K562 (cell line): ENCODE measurements around the gene GARNL3. TPM values are rescaled to one million over a fixed set of nuclear protein-coding genes. Genes with fewer than 3 reads are reported as not detected.

Experiments
- ATF4 ChIP-seq: fragments of 450-650 bp; formaldehyde crosslinking; IDR thresholded peaks from 2 replicates; pipeline ENCODE4 v1.4.0; 2022; ENCODE audit warnings: mild to moderate bottlenecking, moderate library complexity
- CHD2 ChIP-seq: IDR thresholded peaks from 2 replicates; pipeline ENCODE4 v1.6.1; 2011; ENCODE audit warnings: low read depth, low read length
- CREB3L1 ChIP-seq: fragments of 450-650 bp; IDR thresholded peaks from 2 replicates; pipeline ENCODE4 v1.6.1; 2014; ENCODE audit warnings: low read depth, mild to moderate bottlenecking, moderate library complexity, borderline replicate concordance
- E2F6 ChIP-seq, 2 experiments: IDR thresholded peaks; 2 replicates each; pipeline ENCODE4 v1.6.1; 2011; ENCODE audit warnings: borderline replicate concordance in 1 of 2, control low read depth in 1 of 2, low read depth in 1 of 2, low read length in 1 of 2, mild to moderate bottlenecking in 1 of 2, mixed read lengths in 1 of 2, moderate library complexity in 1 of 2; ENCODE audit not compliant: insufficient read depth in 1 of 2, insufficient read length in 1 of 2, poor library complexity in 1 of 2, severe bottlenecking in 1 of 2; ENCODE audit errors: extremely low read depth in 1 of 2
- GATAD2B ChIP-seq: fragments of 450-650 bp; IDR thresholded peaks from 2 replicates; pipeline ENCODE4 v1.6.1; 2017; ENCODE audit warnings: mild to moderate bottlenecking, borderline replicate concordance
- KDM2B ChIP-seq: fragments of 250-450 bp; sonication (Bioruptor Pico); IDR thresholded peaks from 2 replicates; pipeline ENCODE4 v1.8.0; 2021; ENCODE audit warnings: mild to moderate bottlenecking, moderate library complexity
- L3MBTL2 ChIP-seq: fragments of 450-650 bp; IDR thresholded peaks from 2 replicates; pipeline ENCODE4 v1.6.1; 2016; ENCODE audit warnings: mild to moderate bottlenecking, moderate library complexity
- MCM7 ChIP-seq, 2 experiments: fragments of 450-650 bp; IDR thresholded peaks; 2 replicates each; pipeline ENCODE4 v1.6.1; 2016 to 2018
- MYC ChIP-seq, 2 experiments: fragments of 250-450 bp in 1 of 2; sonication (Bioruptor Pico) in 1 of 2; IDR thresholded peaks; 2 replicates each; pipeline versions ENCODE4 v1.5.1 to v1.6.1; 2012 to 2021; ENCODE audit warnings: low read depth in 2 of 2, borderline replicate concordance in 1 of 2, improper control_type of control experiment in 1 of 2, low read length in 1 of 2, mild to moderate bottlenecking in 1 of 2, moderate library complexity in 1 of 2
- PHF8 ChIP-seq: fragments of 200-600 bp; sonication (generic); IDR thresholded peaks from 2 replicates; pipeline ENCODE4 v1.6.1; 2012; ENCODE audit warnings: mixed run types, mild to moderate bottlenecking, inconsistent platforms, low read length, moderate library complexity, borderline replicate concordance
- RB1 ChIP-seq: fragments of 450-650 bp; IDR thresholded peaks from 2 replicates; pipeline ENCODE4 v1.6.1; 2017; ENCODE audit warnings: low read depth, mild to moderate bottlenecking
- SAP30 ChIP-seq: fragments of 200-600 bp; sonication (generic); IDR thresholded peaks from 2 replicates; pipeline ENCODE4 v1.6.1; 2012; ENCODE audit warnings: borderline replicate concordance, low read depth, mild to moderate bottlenecking, moderate library complexity, low read length, control low read depth, inconsistent platforms; ENCODE audit not compliant: insufficient read depth, poor library complexity, severe bottlenecking
- TSC22D4 ChIP-seq: fragments of 450-650 bp; IDR thresholded peaks from 2 replicates; pipeline ENCODE4 v1.6.1; 2016; ENCODE audit warnings: missing genetic modification characterization, missing biosample characterization, control low read depth
- USF1 ChIP-seq: sonication (generic); formaldehyde crosslinking; IDR thresholded peaks from 2 replicates; pipeline ENCODE4 v1.9.0; 2022; ENCODE audit warnings: mild to moderate bottlenecking, missing genetic modification reagents
- USF2 ChIP-seq: sonication (generic); formaldehyde crosslinking; IDR thresholded peaks from 2 replicates; pipeline ENCODE4 v1.5.0; 2020; ENCODE audit warnings: missing genetic modification reagents
- ZKSCAN1 ChIP-seq: fragments of 150-350 bp; IDR thresholded peaks from 2 replicates; pipeline ENCODE4 v1.6.1; 2016; ENCODE audit warnings: low read depth, low read length
- ZNF511 ChIP-seq: sonication (generic); formaldehyde crosslinking; IDR thresholded peaks from 2 replicates; pipeline ENCODE4 v1.8.0; 2022; ENCODE audit warnings: mild to moderate bottlenecking, missing genetic modification reagents
- ZNF589 ChIP-seq: fragments of 200-800 bp; sonication (Bioruptor generic); IDR thresholded peaks from 2 replicates; pipeline ENCODE4 v1.6.1; 2016; ENCODE audit warnings: low read depth, missing genetic modification characterization, missing compliant biosample characterization
- ZSCAN32 ChIP-seq: fragments of 450-650 bp; formaldehyde crosslinking; IDR thresholded peaks from 2 replicates; pipeline ENCODE4 v1.4.0; 2020; ENCODE audit warnings: mild to moderate bottlenecking, moderate library complexity
- polyA plus RNA-seq, 8 experiments: library from polyadenylated mRNA; depleted of rRNA in 4 of 8; stranded (reverse) in 5 of 8; unstranded in 3 of 8; fragments of >200 nt; fragmentation: Nextera tagmentation in 2 of 8; fragmentation: Illumina TruSeq in 1 of 8; extraction: Ambion mirVana in 2 of 8; extraction: Trizol in 1 of 8; gene quantifications; 2 replicates each; pipeline versions ENCODE4 v1.2.1 to v1.2.3, GENCODE V29; 2011 to 2014; ENCODE audit warnings: inconsistent platforms in 1 of 8, missing spikeins in 1 of 8
- total RNA-seq, 7 experiments: library from RNA; depleted of rRNA in 6 of 7; stranded (reverse); fragments of >200 nt in 6 of 7; fragmentation: Illumina TruSeq in 2 of 7; extraction: Trizol in 2 of 7; gene quantifications; 2 replicates each; pipeline versions ENCODE4 v1.2.1 to v1.2.3, GENCODE V29; 2011 to 2021; ENCODE audit warnings: low replicate concordance in 1 of 7

The GARNL3 gene
- total and polyA plus RNA-seq, 9 of the 15 experiments (the other 6 are each of a cell fraction or from before 2014, with no cell fraction given) = 0.35 to 2.7 (median 1.6) TPM

GRCh38 chr9:127396253-127396807 lies 131.8 kb downstream of the GARNL3 start (continued):
- TF ChIP-seq ATF4 (CRISPR knock-in tag) (no peak), MCM7 (IDR thresholded peaks at IDR 0.05) (no peak), SAP30 (peak; percentile 92), CREB3L1 (peak; percentile 42; the same call in 1 of the 2 replicates), ZSCAN32 (no peak), CHD2 (peak; percentile 53; the same call in 1 of the 2 replicates), KDM2B (peak; percentile 62; the same call in 1 of the 2 replicates), PHF8 (no peak), ZKSCAN1 (no peak), ZNF511 (CRISPR knock-in tag) (0 out of 2 replicates have a peak, but pooled peaks have one; percentile 44), GATAD2B (no peak), USF2 (peak; percentile 85), RB1 (peak; percentile 55; the same call in 1 of the 2 replicates), L3MBTL2 (peak; percentile 99), TSC22D4 (tag) (no peak), USF1 (CRISPR knock-in tag) (peak; percentile 92), MYC (IDR thresholded peaks at IDR 0.05; ENCODE audit: low read depth, low read length) (peak; percentile 71), MYC (CRISPR knock-in tag; IDR thresholded peaks at IDR 0.05; ENCODE audit: borderline replicate concordance, low read depth) (no peak), E2F6 (IDR thresholded peaks at IDR 0.05; ENCODE audit: borderline replicate concordance in 1 of 2, extremely low read depth in 1 of 2, insufficient read depth in 1 of 2, insufficient read length in 1 of 2, low read depth in 1 of 2, low read length in 1 of 2, poor library complexity in 1 of 2, severe bottlenecking in 1 of 2) (peak; percentile 97 to 98), ZNF589 (CRISPR knock-in tag) (no peak)
